T follicular helper cell (primary cell): ENCODE measurements around the gene EXOC2.

ENCODE experiments used
- DNase-seq: peaks from one replicate; pipeline ENCODE4 v3.0.0-alpha.2; 2020; ENCODE audit warnings: low read depth

The EXOC2 gene

DNA sequence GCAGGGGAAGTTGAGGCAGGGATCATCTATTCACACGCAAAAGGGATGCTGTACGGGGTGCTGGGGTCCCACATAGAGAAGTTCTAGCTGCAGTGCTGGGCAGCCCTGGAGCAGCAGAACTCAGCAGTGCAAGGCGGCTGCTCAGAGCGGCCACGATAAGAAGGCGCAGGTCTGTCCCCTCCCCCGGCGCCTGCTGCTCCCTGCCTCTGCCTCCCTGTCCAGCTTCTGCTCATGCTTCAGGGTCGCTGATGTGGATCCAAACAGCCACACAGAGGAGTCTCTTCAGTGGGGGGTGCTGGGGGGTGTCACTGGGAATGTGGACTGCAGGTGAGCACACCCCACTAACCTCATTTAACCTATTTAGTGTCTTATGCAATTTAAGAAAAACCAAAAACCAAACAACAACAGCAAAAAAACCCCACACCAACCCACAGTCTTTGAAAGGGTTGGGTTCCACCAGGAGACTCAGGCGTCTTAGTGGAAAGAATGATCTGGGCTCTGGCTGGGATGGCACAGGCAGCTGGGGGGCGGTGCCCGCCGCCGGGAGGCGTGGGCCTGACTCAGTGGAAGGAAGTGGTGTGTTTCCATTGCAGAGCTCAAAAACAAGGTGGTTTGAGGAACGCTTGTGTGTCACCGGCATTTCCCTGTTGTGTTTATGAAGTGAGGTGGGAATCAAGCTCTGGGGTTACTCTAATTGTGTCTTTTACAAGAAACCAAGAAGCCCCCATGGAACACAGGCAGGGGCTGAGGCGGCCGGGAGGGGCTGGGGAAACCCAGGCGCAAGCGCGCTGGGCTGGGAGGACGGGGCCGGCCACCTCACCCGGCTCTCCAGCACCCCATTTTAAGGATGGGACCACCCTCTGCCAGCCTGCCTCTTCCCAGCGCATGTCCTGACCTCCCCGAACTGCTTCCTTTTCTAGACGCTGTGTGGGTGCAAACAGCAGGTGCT lies 246.2 kb downstream of the EXOC2 start:
- peak; percentile 63 for DNase-seq

DNA sequence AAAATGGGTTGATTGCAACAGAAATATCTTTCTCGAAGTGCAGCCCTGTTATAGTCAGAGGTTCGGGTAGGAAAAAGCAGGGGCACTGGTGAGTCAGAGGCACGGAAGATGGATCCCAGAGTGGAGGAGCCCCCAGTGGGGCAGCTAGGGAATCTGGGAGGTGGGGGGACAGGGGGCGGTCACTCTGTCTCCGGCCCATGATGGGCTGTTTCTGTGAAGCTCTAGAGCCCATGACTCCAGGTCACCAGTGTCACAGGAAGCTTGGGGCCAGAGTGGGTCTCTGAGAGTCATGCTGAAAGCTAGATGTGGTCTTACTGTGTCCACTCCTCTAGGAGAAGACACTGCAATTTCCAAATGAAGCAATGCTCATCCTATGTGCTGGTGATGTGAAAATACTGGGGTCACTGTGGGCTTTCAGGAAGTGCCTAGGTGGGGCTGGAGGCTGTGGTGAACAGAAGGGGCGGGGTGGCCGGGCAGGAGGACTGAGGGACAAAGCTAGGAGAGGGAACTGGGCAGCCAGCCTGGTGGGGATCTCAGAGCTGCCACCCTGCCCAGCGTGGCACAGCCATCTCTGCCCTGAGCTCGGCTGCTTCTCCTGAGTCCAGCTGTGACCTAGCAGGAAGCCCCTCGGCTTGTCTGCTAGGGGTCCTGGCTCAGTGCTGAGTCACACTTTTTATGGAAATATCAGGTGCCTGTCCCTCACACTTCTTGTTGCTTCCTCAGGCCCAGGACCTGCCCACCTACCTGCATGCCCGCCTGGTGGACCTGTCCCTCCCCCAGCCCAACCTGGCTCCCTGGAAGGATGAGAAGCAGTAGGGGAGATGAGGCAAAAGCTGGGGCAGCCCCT lies 247.1 kb downstream of the EXOC2 start:
- DNase-seq, result no peak

DNA sequence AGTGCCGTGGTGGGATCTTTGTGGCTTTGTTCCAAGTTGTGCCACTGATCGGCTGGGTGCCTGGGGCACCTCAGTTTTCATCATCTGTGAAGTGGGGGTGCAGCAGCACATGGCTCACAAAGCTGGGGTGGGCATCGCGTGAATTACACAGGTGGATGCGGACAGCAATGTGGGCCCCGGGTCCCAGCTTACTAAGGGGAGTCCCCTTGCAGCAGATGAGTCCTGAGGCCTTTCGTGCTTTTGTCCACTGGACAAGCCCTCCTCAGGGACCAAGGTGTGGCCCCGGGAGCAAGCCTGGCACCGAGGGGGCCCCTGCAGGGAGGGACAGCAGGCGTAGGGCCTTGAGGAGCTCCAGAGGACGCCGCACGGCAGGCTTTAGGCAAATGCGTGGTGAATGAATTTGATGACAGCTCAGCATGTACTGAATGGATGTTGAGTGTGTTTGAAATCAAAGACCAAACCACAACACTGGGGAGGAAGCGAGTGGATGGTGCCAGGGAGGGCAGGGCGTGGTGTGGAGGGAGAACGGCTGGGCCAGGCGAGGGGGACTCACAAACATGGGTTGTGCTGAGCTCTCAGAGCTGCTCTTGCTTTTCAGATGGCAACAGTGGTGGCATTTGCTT lies 248.2 kb downstream of the EXOC2 start:
- peak; percentile 30 for DNase-seq

DNA sequence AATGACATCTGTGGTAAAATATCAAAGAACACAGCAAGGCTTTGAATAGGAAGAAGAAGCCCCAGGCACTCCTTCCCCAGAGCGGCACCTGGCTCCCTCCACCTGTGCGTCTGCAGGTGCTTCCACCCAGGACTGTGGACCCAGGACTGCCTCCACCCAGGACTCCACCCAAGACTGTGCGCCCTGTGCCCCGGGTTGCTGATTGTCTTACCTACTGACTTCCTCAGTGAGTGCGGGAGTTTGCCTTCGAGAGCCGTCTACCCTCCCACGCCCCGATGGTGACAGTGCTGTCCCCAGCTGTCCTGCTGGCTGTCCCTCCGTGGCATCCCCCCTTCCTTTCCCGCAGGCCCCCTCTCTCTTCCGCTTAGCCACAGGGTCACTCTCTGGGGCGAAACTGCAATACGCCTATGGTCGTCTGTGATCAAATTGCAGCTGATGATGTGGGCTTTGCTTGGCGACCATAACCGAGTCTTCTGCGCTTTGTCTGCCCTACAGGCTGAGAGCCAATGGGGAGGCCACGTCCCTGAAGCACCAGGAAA lies 249.2 kb downstream of the EXOC2 start:
- DNase-seq, result no peak

DNA sequence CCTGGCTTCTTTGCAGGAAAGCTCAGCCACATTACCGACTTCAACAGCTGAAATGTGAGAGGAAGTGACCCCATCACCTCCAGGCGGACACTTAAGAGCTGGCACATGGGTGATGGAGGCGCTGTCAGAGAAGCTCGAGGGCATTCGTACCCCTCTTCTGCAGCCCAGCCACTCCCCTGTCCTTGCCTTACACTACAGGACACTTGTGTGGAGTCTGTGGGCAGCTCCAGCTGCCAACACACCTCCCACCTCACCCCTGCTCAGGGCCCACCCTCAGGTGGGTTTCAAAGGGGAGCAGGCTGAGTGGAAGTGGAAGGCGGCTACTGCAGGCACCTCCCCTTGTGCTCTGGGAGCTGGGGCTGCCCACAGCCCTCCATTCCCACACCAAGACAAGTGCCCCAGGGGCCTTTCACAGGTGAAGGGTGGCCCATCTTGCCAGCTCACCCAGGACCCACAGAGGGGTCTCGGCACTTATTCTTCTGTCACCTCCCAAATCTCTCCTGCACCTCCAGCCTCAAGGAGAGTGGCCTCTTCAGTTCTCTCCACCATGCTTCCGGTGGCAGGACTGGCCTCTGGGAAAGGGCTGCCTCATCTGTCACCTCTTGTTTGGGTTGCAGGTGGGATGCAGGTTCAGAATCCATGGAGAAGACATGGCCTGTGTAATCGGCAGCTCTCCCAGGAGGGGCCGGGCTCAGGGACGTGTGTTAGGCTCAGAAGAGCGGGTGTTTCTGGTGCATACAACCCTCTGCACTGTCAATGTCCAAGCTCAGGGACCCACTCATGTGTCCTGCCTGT lies 251.6 kb downstream of the EXOC2 start:
- no peak for DNase-seq

DNA sequence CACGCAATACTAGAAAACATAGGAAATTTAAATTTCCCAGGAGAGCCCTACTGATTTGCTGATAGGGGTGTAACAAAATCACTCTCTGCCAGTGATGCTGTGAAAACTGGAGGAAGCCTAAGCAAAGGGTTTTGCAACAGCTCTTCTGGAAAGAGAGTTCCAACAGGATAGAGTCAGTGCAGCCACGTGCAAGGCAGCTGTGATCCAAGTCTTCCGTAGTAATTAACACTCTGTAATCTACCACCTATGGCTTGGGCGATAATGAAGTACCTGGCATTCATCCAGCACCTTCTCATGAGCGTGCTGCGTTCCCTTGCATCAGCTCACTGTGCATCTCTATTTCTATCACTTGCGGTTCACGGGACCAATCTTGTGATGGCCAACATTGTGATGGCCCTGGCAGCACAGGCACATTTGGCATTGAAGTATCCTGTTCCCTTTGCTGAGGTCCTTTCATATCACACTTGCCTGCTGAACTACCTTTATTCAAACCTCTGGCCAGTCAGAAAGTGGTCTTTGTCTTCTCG lies 253.2 kb downstream of the EXOC2 start:
- DNase-seq, result no peak

DNA sequence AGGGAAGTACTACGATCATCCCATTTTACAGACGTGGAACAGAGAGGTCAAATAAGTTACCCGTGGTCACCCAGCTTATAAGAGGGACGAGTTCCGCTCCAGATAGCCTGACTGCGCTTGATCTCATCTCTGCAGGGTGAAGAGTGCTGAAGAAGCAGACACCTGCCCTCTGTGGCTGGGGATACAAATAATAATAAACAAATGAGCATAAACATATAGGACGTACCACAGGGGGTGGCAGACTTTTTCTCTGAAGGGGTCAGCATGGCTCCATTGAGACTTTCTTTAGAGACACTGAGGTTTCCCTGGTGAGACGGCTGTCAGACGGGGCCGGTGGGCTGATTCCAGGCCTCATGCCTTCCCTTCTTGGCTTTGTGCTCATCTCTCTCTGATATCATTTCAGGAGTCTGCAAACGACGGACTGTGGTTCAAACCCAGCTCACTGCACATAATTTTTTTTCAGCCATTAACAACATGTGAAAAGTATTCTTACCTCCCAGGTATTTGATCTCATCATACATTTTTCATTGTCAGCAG lies 254.2 kb downstream of the EXOC2 start:
- no peak for DNase-seq

DNA sequence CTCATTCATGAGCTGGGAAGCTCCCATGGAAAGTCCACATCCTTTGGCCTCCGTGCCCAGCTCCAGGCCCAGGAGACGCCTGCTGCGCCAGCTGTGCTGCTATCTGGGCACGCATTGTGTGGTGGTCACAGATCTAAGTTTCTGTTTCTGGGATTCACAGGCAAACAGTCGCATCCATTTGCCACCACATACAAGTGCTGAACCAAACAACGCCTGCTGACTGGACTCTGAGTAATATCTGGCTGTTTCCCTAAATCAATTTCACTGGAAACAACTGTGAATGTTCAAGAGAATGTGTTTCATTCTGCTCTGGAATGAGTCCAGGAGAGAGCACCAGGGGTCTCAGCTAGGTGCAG lies 255.9 kb downstream of the EXOC2 start:
- no peak for DNase-seq

DNA sequence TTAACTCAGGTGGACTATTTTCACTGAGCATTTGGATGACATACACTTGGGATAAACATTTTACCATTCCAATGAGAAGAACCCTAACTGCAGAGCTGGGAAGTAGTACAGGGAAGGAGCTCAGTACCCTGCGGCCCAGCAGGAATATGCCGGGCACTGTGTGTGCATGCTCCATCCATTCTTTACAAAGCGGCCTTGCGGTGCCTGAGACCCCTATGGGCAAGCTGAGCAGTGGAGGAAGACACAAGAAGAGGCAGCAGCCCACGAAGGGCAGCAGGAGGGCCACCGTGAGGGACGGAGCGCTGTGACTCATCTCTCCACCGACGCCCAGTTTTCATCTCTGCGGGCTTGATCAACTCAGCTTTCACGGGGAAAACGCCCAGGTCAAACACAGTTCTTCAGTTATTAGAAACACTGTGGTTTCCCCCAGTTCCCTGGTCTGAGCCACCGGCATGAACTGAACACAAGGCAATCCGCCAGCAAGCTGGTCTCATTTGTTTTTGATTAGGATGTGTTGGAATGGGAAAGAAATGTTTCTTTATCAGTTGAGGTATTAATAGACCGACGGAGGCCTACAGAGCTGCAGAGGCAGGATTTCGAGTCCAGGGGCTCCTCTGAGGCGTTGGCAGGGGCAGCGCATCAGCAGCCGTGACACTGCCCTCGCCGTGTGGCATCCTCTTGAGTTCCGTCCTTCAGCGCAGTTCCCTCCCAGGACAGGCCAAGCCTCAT lies 256.5 kb downstream of the EXOC2 start:
- no peak for DNase-seq

DNA sequence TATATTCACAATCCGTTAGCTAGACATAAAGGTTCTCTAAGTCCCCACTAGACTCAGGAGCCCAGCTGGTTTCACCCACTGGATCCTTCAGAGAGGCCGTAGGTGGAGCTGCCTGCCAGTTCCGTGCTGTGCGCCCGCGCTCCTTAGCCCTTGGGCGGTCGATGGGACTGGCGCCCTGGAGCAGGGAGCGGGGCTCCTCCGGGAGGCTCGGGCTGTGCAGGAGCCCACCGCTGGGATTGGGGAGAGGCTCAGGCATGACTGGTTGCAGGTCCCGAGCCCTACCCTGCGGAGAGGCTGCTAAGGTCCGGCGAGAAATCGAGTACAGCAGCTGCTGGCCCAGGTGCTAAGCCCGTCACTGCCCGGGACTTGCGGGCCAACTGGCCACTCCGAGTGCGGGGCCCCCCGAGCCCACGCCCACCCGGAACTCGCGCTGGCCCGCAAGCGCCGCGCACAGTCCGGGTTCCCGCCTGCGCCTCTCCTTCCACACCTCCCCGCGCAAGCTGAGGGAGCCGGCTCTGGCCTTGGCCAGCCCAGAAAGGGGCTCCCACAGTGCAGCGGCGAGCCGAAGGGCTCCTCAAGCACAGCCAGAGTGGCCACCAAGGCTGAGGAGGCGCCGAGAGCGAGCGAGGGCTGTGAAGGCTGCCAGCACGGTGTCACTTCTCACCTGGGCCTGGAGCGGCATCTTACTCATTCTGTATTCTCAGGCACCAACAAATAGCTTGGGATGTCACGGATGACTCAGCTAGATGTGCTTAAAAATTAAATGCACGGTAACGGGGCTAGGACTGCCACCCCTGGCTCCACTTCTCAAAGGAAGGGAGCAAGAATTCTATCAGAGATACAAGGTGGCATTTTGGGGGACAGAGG lies 257.3 kb downstream of the EXOC2 start:
- no peak for DNase-seq
